ENCODE measurements around the gene ACO2.
"Not testable (repeated sequence)": the region's sequence is repeated elsewhere in the genome, so short reads cannot be mapped to it uniquely, and the experiment has no call there.

Gene ACO2

DNA sequence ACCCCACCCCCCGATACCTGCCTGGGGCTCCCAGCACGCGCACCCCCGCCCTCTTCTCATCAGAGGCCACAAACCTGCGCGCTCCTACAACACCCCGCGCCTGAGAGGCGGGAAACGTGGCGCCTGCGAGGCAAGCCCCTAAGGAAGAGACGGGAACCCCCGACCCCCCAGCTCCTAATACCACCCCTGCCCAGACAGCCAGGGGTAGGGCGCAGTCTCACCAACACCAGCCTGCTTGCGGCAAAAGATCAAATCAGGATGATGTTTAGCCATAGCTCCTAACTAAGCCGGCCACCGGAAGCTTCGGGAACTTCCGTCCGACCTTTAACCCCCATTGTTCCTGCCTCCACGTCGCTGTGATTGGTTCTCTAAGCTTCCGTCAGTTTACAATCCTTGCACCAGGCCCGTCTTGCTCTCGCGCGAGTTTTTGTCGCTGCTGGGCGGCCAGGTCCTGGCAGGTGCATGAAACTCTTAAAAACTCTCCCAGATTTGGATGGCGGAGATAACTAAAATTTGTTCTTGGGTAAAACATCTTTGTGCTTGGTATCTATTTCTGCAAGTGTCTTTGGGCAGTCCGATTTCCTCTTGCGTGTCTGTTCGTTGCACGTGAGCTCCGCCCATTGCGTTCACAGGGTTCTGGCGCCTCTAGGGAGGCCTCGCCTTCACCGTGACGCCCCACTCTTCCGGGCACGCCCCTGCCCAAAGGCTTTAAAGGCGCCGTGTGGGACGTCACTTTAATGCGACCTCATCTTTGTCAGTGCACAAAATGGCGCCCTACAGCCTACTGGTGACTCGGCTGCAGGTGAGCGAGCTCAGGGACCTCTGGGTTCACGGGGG, at the start of gene ACO2, which contains the start of gene PHF5A:
Gene ACO2 (plus strand): TSS at position 737 of the 837 bp plus-strand sequence. CDS start 30 bp downstream, at position 767.
Gene PHF5A (minus strand): TSS at position 312 of the 837 bp plus-strand sequence. CDS start 39 bp downstream, at position 273.
- peak; percentile 98 for DNase-seq (ENCODE audit: low spot score)

DNA sequence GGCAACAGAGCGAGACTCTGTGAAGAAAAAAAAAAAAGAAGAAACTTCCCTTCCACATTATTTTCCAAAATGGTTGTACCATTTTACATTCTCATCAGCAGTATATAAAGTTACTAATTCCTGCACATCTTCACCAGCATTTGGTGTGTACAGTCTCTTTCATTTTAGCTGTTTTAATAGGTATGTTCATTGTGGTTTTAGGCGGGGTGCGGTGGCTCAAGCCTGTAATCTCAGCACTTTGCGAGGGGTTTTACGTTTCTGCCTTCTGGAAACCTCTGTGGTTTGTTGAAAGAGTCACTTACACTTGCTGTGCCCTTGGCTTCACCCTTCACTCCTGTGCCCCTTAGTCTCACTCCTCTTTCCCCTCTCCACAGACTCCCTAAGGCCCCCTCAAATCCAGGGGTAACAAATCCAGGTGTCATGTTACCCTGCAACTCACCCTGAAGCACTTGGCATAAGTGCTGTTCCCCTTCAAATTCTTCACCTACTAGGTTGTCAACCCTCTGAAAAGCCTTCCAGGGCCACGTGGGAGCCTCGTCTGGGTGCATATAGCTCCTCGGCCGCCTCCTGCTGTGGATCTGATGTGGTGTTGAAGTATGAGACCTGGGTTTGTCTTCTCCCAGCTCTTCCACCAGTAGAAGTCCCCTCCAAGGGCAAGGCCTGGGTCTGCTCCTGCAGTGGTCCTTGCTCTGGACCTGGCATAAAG, 43.1 kb upstream of the ACO2 start:
- DNase-seq (ENCODE audit: low spot score), result no peak

DNA sequence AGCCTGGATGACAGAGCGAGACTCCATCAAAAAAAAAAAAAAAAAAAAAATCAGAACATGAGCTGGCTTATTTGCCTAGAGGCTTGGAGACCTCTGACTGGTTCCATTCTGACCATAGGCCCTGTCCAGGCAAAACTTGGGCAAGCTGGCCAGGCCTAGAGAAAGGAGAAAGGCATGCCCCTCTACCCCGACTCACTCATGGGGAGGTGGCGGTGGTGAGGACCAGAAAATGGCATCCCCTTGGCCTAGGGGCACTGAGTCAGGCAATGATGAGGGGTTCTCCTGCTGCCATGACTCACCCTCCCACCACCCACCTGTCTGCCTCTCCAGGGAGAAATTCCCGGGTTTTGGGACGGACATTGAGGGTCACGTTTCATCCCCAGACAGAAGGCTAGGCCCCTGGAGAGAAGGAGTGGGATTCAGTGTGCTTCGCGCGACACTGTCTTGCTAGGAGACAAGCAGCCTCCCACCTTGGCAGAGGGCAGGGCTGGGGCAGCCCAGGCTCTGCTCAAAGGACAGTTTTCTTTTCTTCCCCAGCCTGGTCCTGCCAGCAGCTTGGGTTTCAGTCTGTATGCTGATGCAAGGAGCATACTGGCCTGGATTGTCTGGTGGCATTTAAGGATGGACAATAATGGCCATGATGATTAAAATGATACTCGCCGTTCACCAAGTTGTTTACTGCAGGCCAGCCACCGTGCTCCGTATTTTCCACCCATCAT, 39.5 kb upstream of the ACO2 start:
- no peak for DNase-seq (ENCODE audit: low spot score)

DNA sequence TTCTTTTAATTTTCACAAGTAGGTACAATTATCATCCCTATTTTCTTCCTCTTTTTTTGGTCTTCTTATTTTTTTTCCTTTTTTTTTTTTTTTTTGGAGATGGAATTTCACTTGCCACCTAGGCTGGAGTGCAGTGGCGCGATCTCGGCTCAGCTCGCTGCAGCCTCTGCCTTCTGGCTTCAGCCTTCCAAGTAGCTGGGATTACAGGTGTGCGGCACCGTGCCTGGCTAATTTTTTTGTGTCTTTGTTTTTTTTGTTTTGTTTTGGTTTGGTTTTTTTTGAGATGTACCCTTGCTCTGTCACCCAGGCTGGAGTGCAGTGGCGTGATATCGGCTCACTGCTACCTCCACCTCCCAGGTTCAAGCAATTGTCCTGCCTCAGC, 39.0 kb upstream of the ACO2 start:
- no peak for DNase-seq (ENCODE audit: low spot score)

DNA sequence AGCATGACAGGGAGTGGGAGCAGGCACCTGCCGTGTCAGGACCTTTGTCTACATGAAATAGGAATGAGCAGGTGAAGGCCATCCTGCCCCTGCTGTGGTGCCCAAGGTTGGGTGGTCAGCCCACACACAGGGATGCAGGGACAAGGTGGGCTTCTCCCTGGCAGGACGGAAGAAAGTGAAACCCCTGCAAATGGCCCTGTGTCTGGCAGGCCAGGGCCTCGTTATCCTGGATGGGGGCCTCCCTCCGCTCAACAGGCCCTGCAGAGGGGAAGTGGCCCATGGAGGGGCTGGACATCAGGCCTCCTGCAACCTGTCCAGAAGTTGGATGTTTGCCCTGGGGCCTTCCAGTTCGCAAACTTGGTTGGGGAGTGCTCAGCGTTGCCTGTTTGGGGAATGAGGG, 37.3 kb upstream of the ACO2 start:
- DNase-seq (ENCODE audit: low spot score), result no peak

DNA sequence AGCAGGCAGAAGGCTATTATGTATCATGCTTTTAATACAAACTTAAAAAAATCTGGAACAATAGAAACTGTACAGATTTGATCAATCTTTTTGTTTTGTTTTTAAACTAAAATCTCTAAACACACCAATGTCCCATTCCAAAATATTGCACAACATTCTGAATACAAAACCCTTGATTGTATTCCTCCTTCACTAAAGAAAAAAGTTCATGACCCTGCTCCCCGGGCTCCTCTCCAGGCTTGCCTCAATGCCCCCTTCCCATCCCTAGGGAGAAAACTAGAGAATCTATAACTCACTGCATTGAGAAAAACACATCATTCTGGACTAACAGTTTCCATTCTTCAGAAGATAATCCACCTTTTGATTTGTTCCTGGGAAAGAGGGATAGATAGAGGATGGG, 35.4 kb upstream of the ACO2 start:
- not testable (repeated sequence) for DNase-seq (ENCODE audit: low spot score)

DNA sequence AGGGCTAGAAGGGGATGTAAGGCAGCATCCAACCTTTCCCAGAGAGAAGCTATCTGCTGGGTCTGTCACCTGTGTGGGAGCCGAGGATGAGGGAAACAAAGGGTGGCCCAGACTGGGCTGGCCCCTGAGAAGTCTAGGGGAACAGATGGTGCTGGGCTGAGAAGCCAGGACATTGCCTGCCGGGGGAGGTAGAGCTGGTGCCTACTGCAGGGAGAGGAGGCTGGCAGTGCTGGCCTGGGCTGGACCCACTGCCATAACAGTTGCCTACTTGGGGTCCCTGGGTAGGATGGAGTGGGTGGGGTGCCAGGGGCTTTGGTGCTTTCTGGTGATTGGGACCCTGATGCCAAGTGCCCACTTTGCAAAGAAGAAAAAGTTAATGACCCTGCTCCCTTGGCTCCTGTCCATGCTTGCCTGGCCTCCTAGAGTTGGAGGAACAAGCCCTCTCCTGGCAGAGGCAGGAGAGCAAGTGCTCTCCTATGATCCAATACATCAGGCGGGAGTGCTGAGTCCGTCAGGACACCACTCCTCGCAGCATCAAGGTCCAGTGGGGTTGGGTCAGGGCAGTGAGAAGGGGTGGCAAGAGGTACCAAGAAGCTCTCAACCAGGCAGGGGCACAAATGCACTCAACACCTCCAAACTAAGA, 34.4 kb upstream of the ACO2 start:
- not testable (repeated sequence) for DNase-seq (ENCODE audit: low spot score)

DNA sequence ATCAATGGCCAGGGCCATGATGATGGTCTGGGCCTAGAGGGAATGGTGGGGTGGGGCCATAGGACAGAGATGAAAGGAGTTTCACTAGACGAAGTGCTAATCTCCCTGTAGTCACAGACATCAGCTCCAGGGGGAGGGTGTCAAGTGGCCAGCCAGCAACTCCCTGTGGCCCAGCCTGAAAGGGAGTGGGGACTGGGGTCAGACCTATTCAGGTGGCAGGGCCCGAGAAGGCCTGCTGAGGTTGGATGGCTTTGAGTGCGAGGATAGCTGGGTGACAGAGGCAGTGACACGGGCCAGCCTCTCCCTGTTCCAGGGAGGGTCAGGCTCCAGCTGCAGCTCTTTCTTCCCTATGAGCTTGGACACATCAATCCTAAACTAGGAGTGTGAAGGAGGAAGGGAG, 33.4 kb upstream of the ACO2 start:
- no peak for DNase-seq (ENCODE audit: low spot score)

DNA sequence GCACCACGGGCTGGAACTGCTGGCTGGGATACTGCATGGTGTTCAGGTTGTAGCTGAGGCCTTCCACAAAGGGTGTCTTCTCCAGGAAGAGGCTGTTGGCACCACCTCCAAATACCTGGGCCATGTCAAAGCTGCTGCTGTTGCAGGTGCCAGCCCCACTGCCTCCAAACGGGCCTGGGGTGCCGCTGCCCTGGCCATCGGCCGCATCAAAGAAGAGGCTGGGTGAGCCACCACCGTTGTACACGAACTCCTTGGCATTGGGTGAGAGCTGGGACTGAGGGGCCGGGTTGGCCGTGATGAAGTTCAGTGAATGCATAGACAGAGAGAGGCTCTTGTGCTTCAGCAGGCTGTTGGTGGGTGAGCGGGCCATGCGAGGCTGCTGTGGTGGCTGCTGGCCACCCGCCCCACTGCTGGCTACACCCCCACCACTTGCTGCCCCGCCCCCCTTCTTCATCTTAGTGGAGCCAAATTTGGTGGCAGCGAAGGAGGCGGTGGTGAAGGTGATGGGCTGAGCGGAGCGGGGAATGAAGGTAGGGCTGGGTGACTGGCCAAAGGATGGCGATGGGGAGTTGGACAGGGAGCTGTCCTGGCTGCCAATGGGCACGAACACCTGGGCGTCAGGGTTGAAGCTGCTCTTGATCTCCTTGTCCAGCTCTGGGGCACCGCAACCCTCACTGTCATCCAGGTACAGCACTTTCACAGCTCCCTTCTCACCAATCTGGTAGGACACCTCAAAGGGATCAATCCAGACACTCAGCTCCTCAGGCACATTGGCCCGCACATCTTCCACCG, 32.4 kb upstream of the ACO2 start:
- no peak for DNase-seq (ENCODE audit: low spot score)

DNA sequence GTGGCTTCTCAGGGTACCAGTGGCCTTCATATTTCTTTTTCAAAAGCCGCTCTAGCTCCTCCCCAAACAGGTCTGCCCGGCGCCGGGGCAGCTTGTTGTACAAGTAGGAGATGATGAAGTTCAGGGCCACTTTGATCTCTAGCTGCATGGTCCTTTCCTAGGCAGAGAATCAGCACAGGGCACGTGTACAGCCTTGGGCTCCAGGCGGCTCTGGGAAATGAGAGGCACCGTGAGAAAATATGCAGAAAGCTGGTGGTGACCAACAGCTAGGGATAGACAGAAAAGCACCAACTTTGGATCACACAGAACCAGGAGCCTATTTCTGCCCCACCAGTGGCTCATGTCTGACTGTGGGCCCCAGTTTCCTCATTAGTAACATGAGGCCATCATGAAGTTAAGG, 31.7 kb upstream of the ACO2 start:
- DNase-seq (ENCODE audit: low spot score), result no peak

DNA sequence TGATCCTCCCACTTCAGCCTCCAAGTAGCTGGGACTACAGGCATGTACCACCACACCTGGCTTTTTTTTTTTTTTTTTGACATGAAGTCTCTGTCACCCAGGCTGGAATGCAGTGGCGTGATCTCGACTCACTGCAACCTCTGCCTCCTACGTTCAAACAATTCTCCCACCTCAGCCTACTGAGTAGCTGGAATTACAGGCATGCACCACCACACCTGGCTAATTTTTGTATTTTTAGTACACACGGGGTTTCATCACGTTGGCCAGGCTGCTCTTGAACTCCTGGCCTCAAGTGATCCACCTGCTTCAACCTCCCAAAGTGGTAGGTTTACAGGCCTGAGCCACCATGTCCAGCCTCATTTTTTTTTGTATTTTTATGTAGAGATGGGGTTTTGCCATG, 28.4 kb upstream of the ACO2 start:
- not testable (repeated sequence) for DNase-seq (ENCODE audit: low spot score)

DNA sequence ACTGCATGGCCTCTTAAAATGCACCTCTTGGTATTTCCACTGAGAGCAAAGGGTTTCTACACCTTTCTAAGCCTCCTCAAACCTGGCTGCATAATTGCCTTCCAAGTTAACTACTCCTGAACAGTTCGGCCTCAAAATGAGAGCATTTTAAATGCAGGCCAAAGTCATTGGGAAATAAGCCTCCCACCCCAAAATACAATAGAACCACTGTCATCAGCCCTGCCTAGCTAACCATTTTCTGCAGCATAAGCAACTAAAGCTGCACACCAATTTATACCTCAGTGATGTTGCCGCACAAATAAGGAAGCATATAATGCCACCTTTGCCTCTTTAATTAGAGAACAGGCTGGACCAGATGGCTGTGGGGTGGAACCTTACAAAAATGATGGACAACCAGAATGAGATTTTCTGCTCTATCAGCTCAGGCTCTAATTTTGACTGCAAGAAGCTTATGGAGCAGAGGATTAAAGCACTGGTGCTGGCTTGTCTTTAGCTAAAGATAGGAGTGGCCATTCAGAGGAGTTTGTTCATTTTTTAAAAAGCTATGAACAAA, 26.6 kb upstream of the ACO2 start:
- DNase-seq (ENCODE audit: low spot score), result no peak

DNA sequence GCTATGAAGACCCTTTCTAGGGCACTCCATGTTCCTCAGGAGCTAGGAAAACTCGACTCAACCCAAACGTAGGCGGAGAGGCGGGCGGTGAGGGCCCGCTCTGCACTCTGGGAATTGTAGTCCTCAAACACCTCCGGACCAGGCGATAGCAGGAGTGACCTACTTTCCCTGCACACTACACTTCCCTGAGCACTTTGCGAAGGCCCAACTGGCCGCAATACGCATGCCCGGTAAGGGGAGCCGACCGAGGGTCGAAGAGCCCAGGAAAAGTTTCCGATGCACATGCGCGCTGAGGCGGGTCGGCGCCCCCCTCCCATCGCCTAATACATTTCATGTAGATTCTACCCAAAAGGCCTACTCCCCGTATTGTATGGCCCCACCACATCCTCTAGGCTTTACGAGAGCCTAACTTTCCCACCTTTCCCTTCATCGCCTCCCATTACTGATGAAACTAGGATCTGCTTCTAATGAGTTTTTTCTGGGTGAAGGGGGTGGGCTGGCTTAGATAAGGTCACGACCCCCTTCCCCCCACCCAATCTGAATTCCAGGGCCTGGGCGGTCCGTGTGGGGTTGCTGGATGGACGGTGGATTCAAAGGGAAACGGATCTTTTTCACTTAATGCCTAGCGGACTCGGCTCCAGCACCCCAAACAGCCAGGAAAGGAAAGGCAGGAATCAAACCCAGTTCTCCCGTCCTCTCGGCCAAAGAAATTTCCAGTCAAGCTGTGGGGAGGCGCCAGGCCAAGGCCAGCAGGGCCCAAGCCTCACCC, 24.4 kb upstream of the ACO2 start:
- DNase-seq (ENCODE audit: low spot score), result peak; percentile 94

DNA sequence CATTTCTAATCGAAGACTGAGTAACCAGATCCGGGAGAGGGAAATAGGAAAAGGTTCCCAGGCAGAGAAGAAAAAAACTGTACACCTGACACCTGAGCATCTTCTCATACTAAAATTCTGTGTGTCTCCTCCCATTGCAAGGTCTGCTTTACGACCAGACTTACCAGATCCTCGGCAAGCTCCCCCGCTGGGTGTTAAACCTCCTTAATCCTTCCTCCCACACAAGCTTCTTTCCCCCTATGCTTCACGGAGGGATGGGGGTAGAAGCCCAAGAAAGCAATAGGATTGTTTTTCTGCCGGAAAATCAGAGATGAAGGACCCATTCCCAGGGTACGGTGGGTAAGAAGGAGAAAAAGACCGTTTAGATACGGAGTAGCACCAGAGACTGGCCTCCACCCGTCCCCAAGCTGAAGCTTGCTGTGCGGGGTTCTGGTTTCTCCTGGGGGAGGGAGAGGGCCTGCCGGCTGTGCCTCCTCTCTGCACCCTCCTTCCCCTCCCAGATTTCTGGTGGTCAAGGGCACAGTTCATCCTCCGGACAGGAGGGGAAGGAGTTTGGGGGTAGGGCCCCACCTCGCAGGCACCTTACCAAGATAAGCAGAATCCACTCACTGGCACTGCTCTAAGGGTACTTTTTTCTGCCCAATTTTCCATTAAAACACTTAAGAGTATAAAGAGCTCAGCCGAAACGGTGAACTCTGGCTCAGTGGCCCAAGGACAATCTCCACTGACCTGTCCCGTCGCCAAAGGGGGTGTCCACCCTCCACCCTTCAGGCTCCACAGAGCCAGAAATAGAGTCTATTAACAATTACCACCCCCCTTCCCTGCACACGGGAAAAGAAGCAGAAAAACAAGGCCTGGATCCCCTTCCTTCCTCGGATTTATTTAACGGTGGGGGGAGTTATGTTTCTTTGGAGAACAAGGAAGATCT, 23.5 kb upstream of the ACO2 start:
- DNase-seq (ENCODE audit: low spot score), result no peak

DNA sequence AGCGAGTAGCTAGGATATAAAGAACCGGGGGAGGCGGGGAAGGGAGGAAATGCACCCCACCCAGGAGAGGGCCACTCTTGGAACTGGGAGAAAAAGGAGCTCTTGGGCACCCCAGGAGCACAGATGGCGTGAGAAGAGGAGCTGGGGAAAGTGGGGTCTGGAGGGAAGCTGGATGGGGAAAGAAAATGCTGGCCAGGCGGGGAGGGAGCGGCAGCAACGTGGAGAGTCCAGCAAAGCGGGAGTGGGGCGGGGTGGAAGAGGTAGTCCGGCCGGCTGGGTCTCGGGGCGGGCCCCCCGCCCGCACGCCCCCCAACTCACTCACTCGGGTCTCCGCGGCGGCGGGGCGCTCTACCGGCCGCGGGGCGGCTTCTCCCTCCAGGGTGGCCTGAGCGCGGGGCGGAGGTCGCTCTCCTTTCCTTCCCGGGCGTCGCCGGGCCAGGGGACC, 22.8 kb upstream of the ACO2 start:
- DNase-seq (ENCODE audit: low spot score), result peak; percentile 12

DNA sequence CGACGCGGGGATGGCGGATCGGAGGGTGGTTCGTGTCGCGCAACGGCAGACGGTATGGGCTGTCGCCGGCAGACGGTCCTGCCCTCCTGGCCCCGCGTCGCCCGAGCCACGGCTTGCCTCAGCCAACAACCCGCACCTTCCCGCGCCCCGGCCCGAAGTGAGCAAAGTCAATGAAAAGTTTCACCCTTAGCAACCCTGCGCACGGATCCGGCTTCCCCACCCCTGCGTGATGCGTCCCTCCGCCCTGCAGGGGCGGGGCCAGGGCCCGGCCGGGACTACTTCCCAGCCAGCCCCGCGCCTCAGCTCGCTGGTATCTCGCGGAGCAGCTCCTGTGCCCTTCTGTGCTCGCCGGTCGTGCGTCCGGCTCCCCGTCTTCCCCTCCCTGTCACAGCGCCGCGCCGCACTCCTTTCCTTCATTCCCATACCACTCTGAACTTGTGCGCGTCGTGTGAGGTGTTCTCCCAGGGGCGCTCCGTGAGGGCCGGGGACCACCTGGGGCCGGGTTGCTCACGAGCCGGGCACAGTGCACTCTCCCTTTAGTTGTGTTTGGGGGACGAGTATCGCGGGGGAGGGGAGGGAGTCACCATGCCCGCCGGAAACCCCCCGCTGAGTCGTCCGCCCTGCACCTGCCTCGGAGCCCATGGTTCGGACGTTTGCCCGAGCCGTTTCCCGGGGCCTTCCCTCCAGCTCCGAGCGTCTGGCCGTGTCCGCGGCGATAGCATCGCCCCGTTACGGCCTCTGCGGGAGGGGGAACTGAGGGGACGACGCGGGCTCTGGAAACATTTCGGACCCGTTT, 22.1 kb upstream of the ACO2 start, which contains the start of gene TOB2:
Gene TOB2 (minus strand): TSS at position 163 of the 796 bp plus-strand sequence. CDS start 9,456 bp downstream, outside the sequence.
- DNase-seq (ENCODE audit: low spot score), result peak; percentile 92

DNA sequence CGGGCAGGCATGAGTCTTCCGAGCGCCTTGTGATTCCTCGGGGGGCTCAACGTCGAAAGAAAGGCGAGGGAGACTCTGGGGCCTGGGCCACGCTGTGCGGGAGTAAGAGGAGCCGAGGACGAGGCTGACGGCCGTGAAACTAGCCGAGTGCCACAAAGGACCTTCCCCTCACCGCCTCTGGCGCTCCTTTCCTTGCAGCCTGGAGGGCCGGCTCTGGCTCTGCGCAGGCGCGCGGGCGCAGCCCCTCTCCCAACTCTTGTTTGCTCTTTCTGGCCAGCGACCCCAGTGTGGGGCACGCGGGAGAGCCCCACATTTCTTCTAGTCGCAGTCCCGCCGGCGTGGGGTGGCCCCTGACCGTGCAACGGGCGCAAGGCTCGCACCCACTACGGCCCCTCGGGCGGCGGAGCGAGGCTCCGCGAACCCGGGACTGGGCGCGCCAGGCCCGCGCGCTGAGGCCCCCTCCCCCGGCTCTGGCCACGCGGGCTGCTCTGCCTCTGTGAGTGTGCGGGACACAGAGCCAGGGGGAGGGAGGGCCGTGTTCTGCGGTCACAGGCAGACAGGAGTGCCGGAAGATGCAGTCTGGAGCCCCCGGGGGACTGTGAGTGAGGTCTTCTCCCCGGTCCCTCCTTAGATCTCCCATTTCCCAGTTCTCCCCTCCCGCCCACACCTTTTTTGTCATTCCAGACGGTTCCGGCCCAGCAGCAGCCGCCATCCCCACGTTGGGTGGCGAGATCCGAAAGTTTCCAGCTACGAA, 21.3 kb upstream of the ACO2 start:
- DNase-seq (ENCODE audit: low spot score), result peak; percentile 66
